ENCODE measurements around the gene RTL3.

RTL3 gene

GRCh38 chrX:78619834-78620233 is 39.3 kb downstream of the RTL3 start:
- no peak overlapping the region for H3K27ac ChIP-seq (ENCODE audit: low read depth, low read length, severe bottlenecking)
- H3K4me1 ChIP-seq (ENCODE audit: control insufficient read depth, insufficient read depth, low read length, poor library complexity, severe bottlenecking), result no peaks in the 10 kb centered on the region
- H3K4me3 ChIP-seq (ENCODE audit: extremely low read depth, insufficient read depth, low read length, poor library complexity, severe bottlenecking), result no peak overlapping the region
- H3K36me3 ChIP-seq (ENCODE audit: control insufficient read depth, insufficient read depth, low read length), result no peaks in the 10 kb centered on the region
- no peaks in the 10 kb centered on the region for H3K9me3 ChIP-seq (ENCODE audit: control insufficient read depth, low read length)
- WGBS, 2 experiments (ENCODE audit: insufficient coverage in 2 of 2), result no CpG with 5 or more reads among the region's 3 CpGs

- Histone ChIP-seq H3K4me3 (ENCODE audit: extremely low read depth, insufficient read depth, low read length, poor library complexity, severe bottlenecking) (no peak overlapping the region), H3K27ac (ENCODE audit: low read depth, low read length, severe bottlenecking) (no peak overlapping the region), H3K4me1 (ENCODE audit: control insufficient read depth, insufficient read depth, low read length, poor library complexity, severe bottlenecking) (no peaks in the 10 kb centered on the region), H3K9me3 (ENCODE audit: control insufficient read depth, low read length) (no peaks in the 10 kb centered on the region), H3K36me3 (ENCODE audit: control insufficient read depth, insufficient read depth, low read length) (no peaks in the 10 kb centered on the region)
- 80 to 100% methylated on average over 1 of the region's 2 CpGs for WGBS, 2 experiments (ENCODE audit: insufficient coverage in 2 of 2)
Measured at GRCh38 chrX:78618987-78619386, 40.1 kb downstream of the RTL3 start.

- Histone ChIP-seq H3K27ac (ENCODE audit: low read depth, low read length, severe bottlenecking) (no peak overlapping the region), H3K36me3 (ENCODE audit: control insufficient read depth, insufficient read depth, low read length) (no peaks in the 10 kb centered on the region), H3K4me3 (ENCODE audit: extremely low read depth, insufficient read depth, low read length, poor library complexity, severe bottlenecking) (no peak overlapping the region), H3K4me1 (ENCODE audit: control insufficient read depth, insufficient read depth, low read length, poor library complexity, severe bottlenecking) (no peaks in the 10 kb centered on the region), H3K9me3 (ENCODE audit: control insufficient read depth, low read length) (no peaks in the 10 kb centered on the region)
- WGBS, 2 experiments (ENCODE audit: insufficient coverage in 2 of 2), result no CpG with 5 or more reads among the region's 1 CpG
Measured at GRCh38 chrX:78614264-78614663, 44.9 kb downstream of the RTL3 start.

All from mesodermal cell (in vitro differentiated cells).